ENCODE results near the gene ZBTB37. TPM values are rescaled to one million over a fixed set of nuclear protein-coding genes. Genes with fewer than 3 reads are reported as not detected.

Gene ZBTB37
- total RNA-seq, 4 donors from 2014 or later, result 6.6 to 11.4 (median 8.8) TPM

DNA sequence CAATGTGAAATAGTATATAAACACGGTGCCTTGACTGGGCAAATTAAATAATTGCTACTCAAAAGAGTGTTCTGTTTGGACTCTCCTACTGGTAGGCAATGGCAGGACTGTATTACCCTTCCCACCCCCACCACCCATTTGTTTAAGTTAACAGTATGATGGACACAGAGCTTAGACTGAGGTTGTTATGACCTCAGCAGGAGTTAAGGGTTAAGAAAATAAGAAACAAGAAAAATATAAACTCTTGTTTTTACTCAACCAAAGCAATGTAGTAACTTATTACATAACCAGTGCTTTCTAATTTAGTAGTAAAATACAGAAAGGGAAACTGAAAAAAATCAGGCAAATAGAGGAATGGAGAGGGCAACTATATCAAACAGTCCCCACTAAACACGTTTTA lies 68.9 kb downstream of the ZBTB37 start:
- Histone ChIP-seq H3K27ac (no peak overlapping the region), H3K4me1 (no peaks in the 10 kb centered on the region), H3K4me3 (no peak overlapping the region), H3K9me3 (no peaks in the 10 kb centered on the region), H3K27me3 (no peaks in the 10 kb centered on the region), H3K36me3 (peaks cover 5 to 78% of the 10 kb centered on the region in 2 donors)
- ATAC-seq, result no peak
- TF ChIP-seq, protein P1, sequence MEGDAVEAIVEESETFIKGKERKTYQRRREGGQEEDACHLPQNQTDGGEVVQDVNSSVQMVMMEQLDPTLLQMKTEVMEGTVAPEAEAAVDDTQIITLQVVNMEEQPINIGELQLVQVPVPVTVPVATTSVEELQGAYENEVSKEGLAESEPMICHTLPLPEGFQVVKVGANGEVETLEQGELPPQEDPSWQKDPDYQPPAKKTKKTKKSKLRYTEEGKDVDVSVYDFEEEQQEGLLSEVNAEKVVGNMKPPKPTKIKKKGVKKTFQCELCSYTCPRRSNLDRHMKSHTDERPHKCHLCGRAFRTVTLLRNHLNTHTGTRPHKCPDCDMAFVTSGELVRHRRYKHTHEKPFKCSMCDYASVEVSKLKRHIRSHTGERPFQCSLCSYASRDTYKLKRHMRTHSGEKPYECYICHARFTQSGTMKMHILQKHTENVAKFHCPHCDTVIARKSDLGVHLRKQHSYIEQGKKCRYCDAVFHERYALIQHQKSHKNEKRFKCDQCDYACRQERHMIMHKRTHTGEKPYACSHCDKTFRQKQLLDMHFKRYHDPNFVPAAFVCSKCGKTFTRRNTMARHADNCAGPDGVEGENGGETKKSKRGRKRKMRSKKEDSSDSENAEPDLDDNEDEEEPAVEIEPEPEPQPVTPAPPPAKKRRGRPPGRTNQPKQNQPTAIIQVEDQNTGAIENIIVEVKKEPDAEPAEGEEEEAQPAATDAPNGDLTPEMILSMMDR (IDR thresholded peaks at IDR 0.05), result no peak
- TF ChIP-seq POLR2AphosphoS5 (IDR thresholded peaks at IDR 0.05), result no peak
- no peak for TF ChIP-seq EP300 (IDR thresholded peaks at IDR 0.05)
- no peak for TF ChIP-seq POLR2A (IDR thresholded peaks at IDR 0.05)
- 64 to 85% methylated on average over 2 of the region's 2 CpGs for WGBS, 2 donors (ENCODE audit: low coverage in 1 of 2)

DNA sequence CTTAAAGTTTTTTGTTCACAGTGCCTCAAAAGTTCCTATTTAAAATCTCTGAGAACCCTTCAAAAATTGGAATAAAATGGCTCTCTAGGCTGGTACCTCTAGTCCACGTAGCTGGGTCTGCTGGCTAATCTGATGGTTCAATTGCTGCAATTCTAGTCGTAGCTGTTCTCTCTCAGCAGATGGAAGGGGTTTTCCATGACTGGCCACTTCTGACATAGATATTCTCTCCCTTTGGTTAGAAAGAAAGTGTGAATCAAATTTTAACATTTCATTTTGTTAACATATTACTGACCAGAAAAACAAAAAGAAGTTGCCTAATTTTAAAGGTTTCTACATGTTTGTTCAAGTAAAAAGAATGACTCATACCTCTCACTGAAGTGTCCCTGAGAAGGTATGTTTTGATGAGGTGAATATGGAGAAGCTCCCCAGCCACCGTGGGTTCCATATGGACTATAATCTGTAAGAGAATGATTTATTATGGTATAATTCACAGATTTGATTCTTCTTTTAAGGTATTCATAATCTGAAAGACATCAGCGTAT lies 78.3 kb downstream of the ZBTB37 start:
- no peaks in the 10 kb centered on the region for H3K27me3 ChIP-seq
- ATAC-seq, result no peak
- TF ChIP-seq POLR2AphosphoS5 (IDR thresholded peaks at IDR 0.05) (no peak), POLR2A (IDR thresholded peaks at IDR 0.05) (no peak), EP300 (IDR thresholded peaks at IDR 0.05) (no peak)
- TF ChIP-seq, protein P1 (IDR thresholded peaks at IDR 0.05), result no peak
- H3K4me1 ChIP-seq, result no peaks in the 10 kb centered on the region
- peaks cover 7 to 100% of the 10 kb centered on the region in 2 donors for H3K36me3 ChIP-seq
- no peaks in the 10 kb centered on the region for H3K9me3 ChIP-seq
- H3K4me3 ChIP-seq, result no peak overlapping the region
- no peak overlapping the region for H3K27ac ChIP-seq
- WGBS, 2 donors (ENCODE audit: low coverage in 1 of 2), result 61 to 82% methylated on average over 4 of the region's 4 CpGs

DNA sequence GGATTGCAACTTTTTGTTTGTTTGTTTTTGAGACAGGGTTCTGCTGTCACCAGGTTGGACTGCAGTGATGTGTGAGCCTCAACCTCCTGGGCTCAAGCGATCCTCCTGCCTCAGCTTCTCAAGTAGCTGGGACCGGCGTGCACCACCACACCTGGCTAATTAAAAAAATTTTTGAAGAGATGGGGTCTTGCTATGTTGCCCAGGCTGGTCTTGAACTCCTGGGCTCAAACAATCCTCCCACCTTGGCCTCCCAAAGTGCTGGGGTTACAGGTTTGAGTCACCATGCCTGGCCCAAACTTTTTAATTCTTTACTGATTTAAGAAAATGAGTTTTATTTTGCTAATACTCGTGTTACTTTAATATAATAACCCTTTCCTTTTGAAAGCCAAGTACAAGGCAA lies 80.4 kb downstream of the ZBTB37 start:
- TF ChIP-seq EP300 (IDR thresholded peaks at IDR 0.05), result no peak
- TF ChIP-seq, protein P1 (IDR thresholded peaks at IDR 0.05), result no peak
- no peak overlapping the region for H3K27ac ChIP-seq
- no peaks in the 10 kb centered on the region for H3K4me1 ChIP-seq
- H3K4me3 ChIP-seq, result no peak overlapping the region
- no peaks in the 10 kb centered on the region for H3K27me3 ChIP-seq
- H3K9me3 ChIP-seq, result no peaks in the 10 kb centered on the region
- 95 to 100% methylated on average over 2 to 4 of the region's 4 CpGs for WGBS, 2 donors (ENCODE audit: low coverage in 1 of 2)
- ATAC-seq, result no peak
- H3K36me3 ChIP-seq, result peaks cover 7 to 96% of the 10 kb centered on the region in 2 donors

Small RNAs within 50 kb of the gene (small RNA-seq; reads per million reads assigned to genes)
- 0.09 to 1.3 (median 0.44) reads per million in 4 donors for gene RNA5SP67

Other genes with a start within 250 kb of the ZBTB37 start
- gene TEX50, start 233.0 kb upstream of the ZBTB37 start, total RNA-seq, result not detected
- 1 to 10 TPM in 2 of 4 donors, under 1 TPM in 1, not detected in 1; 0.81 to 4.7 (median 1.0) TPM for gene ANKRD45, start 198.5 kb upstream of the ZBTB37 start, total RNA-seq
- gene KLHL20, start 153.4 kb upstream of the ZBTB37 start, total RNA-seq, result 10 to 100 TPM; 22.0 to 49.7 (median 36.6) TPM
- gene DARS2, start 43.7 kb upstream of the ZBTB37 start, total RNA-seq, result 1 to 10 TPM; 6.4 to 8.7 (median 7.1) TPM
- 1 to 10 TPM; 4.8 to 6.5 (median 6.2) TPM for gene CENPL, start 43.5 kb upstream of the ZBTB37 start, total RNA-seq
- 100 to 1,000 TPM; 104 to 330 (median 210) TPM for gene GAS5, start 391 bp upstream of the ZBTB37 start, total RNA-seq
- not detected for gene SERPINC1, start 48.9 kb downstream of the ZBTB37 start, total RNA-seq
- gene RC3H1, start 154.0 kb downstream of the ZBTB37 start, total RNA-seq, result 10 to 100 TPM; 37.3 to 49.8 (median 40.4) TPM

Measured in gastroesophageal sphincter (tissue), 4 donors.